Loucy (cell line): ENCODE results near the gene ELF5.

Source experiments
- CTCF ChIP-seq: fragments of 200-600 bp; sonication (generic); conservative IDR thresholded peaks from 2 replicates; pipeline ENCODE4 v1.5.1; 2014; ENCODE audit warnings: mild to moderate bottlenecking, antibody characterized with exemption, low read length
- EZH2phosphoT487 ChIP-seq: fragments of 200-600 bp; IDR thresholded peaks from 2 replicates; pipeline ENCODE4 v1.6.1; 2018; ENCODE audit warnings: antibody characterized with exemption, mild to moderate bottlenecking, moderate library complexity, borderline replicate concordance

- TF ChIP-seq CTCF (no peak), EZH2phosphoT487 (no peak)
Observed at GRCh38 chr11:34495724-34496377, 17.7 kb downstream of the ELF5 start.
